ENCODE measurements around the gene KATNAL2. TPM values are rescaled to one million over a fixed set of nuclear protein-coding genes. Genes with fewer than 3 reads are reported as not detected.

The KATNAL2 gene
- total RNA-seq, 1 donor from 2014 or later: 5.4 TPM

DNA sequence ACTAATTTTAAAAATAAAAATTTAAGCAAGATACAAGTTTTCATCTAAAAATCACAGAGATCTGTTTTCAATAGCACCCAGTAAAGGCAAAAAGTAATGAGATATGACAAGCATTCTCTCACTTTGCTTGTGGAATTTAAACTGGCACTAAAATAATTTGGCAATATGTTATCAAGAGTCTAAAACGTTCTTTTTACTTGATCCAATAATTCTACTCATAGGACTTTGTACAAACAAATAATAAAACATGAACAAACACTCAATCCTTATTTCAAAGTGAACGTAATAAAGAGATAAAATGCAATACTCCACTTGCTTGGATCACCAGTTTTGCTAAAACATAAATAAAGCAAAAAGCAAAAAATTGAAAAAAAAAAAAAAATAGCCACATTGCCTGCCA, 30.5 kb upstream of the KATNAL2 start:
- intact Hi-C loops (cut with micrococcal nuclease): no loop called here
- TF ChIP-seq, protein P1, sequence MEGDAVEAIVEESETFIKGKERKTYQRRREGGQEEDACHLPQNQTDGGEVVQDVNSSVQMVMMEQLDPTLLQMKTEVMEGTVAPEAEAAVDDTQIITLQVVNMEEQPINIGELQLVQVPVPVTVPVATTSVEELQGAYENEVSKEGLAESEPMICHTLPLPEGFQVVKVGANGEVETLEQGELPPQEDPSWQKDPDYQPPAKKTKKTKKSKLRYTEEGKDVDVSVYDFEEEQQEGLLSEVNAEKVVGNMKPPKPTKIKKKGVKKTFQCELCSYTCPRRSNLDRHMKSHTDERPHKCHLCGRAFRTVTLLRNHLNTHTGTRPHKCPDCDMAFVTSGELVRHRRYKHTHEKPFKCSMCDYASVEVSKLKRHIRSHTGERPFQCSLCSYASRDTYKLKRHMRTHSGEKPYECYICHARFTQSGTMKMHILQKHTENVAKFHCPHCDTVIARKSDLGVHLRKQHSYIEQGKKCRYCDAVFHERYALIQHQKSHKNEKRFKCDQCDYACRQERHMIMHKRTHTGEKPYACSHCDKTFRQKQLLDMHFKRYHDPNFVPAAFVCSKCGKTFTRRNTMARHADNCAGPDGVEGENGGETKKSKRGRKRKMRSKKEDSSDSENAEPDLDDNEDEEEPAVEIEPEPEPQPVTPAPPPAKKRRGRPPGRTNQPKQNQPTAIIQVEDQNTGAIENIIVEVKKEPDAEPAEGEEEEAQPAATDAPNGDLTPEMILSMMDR (IDR thresholded peaks at IDR 0.05; ENCODE audit: borderline replicate concordance): no peak
- Histone ChIP-seq H3K4me1 (no peaks in the 10 kb centered on the region), H3K4me3 (no peak overlapping the region), H3K27me3 (ENCODE audit: low read depth) (no peaks in the 10 kb centered on the region), H3K27ac (replicated peaks) (no peak overlapping the region), H3K36me3 (peaks cover 32% of the 10 kb centered on the region), H3K9me3 (replicated peaks) (peaks cover 29% of the 10 kb centered on the region)
- DNase-seq: no peak

DNA sequence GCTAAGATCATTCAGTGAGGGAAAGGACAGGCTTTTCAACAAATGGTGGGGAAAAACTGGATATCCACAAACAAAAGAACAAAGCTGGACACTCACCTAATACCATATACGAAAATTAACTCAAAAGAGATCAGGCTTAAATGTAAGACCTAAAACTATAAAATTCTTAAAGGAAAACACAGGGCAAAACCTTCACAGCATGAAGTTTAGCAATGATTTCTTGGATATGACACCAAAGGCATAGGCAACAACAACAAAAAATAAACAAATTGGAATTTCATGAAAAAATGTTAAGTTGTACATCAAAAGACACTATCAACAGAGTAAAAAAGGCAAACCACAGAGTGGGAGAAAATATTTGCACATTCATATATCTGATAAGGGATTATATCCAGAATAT, 28.4 kb upstream of the KATNAL2 start:
- no peak for DNase-seq
- TF ChIP-seq, protein P1 (IDR thresholded peaks at IDR 0.05; ENCODE audit: borderline replicate concordance): no peak
- Histone ChIP-seq H3K4me1 (peaks cover 11% of the 10 kb centered on the region), H3K4me3 (no peak overlapping the region), H3K36me3 (peaks cover 32% of the 10 kb centered on the region), H3K27me3 (ENCODE audit: low read depth) (no peaks in the 10 kb centered on the region), H3K27ac (replicated peaks) (no peak overlapping the region), H3K9me3 (replicated peaks) (peaks cover 29% of the 10 kb centered on the region)
- intact Hi-C loops (cut with micrococcal nuclease): no loop called here

GRCh38 chr18:46891742-46892214, 25.6 kb upstream of the KATNAL2 start:
- Histone ChIP-seq H3K9me3 (replicated peaks) (peaks cover 29% of the 10 kb centered on the region), H3K27me3 (ENCODE audit: low read depth) (no peaks in the 10 kb centered on the region), H3K4me3 (no peak overlapping the region), H3K27ac (replicated peaks) (no peak overlapping the region), H3K36me3 (peaks cover 32% of the 10 kb centered on the region), H3K4me1 (peaks cover 20% of the 10 kb centered on the region)
- intact Hi-C loops (cut with micrococcal nuclease): no loop called here
- DNase-seq: no peak
- TF ChIP-seq, protein P1 (IDR thresholded peaks at IDR 0.05; ENCODE audit: borderline replicate concordance): no peak

- intact Hi-C loops (cut with micrococcal nuclease): no loop called here
- TF ChIP-seq, protein P1 (IDR thresholded peaks at IDR 0.05; ENCODE audit: borderline replicate concordance): no peak
- Histone ChIP-seq H3K36me3 (peaks cover 29% of the 10 kb centered on the region), H3K27me3 (ENCODE audit: low read depth) (no peaks in the 10 kb centered on the region), H3K4me3 (no peak overlapping the region), H3K27ac (replicated peaks) (no peak overlapping the region), H3K9me3 (replicated peaks) (peaks cover 22% of the 10 kb centered on the region), H3K4me1 (peaks cover 29% of the 10 kb centered on the region)
- no peak for DNase-seq
These were observed 24.6 kb upstream of the KATNAL2 start for GRCh38 chr18:46892842-46893241.

DNA sequence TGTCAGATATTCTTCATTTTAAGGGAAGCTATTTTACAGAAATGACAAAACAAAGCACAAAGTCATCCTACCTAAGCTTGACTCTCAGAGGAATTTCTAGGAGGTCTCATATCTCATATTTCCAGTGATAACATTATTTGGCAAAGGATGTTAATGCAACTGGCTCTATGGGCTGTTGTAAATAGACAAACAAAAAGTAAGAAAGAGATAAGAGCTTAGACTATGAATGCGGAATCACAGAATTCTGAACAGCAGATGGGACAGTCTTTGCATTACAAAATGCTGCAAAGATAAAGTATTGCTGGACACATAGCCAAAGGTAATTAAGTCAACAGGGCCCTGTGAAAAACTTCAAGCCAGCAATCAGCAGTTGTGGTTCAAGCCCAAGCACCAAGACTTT, 24.0 kb upstream of the KATNAL2 start:
- Histone ChIP-seq H3K4me1 (peaks cover 29% of the 10 kb centered on the region), H3K4me3 (no peak overlapping the region), H3K27ac (replicated peaks) (no peak overlapping the region), H3K9me3 (replicated peaks) (peaks cover 16% of the 10 kb centered on the region), H3K27me3 (ENCODE audit: low read depth) (no peaks in the 10 kb centered on the region), H3K36me3 (peaks cover 24% of the 10 kb centered on the region)
- TF ChIP-seq, protein P1 (IDR thresholded peaks at IDR 0.05; ENCODE audit: borderline replicate concordance): no peak
- no peak for DNase-seq
- intact Hi-C loops (cut with micrococcal nuclease): no loop called here

All from left ventricle myocardium inferior (tissue), 1 donor.